Measurements from ENCODE around the gene DMWD.

DMWD gene

GRCh38 chr19:45785781-45786532 lies 6.7 kb downstream of the DMWD start:
- DNase-seq: no peak

GRCh38 chr19:45785097-45785496 lies 7.5 kb downstream of the DMWD start:
- no peak for DNase-seq

- DNase-seq: no peak
Observed at GRCh38 chr19:45784096-45784495, 8.5 kb downstream of the DMWD start.

GRCh38 chr19:45782820-45783785 lies 9.5 kb downstream of the DMWD start:
- DNase-seq: no peak

GRCh38 chr19:45782162-45782691 lies 10.4 kb downstream of the DMWD start, which contains the start of gene DMPK:
TSS of gene DMPK (minus strand) at chr19:45782490. CDS start at chr19:45782352, 138 bp downstream.
- DNase-seq: no peak

- peak; percentile 57 for DNase-seq
Observed at GRCh38 chr19:45781214-45782161, 11.2 kb downstream of the DMWD start.

GRCh38 chr19:45780448-45781213 lies 12.0 kb downstream of the DMWD start:
- DNase-seq: no peak

GRCh38 chr19:45780146-45780447 lies 12.5 kb downstream of the DMWD start:
- DNase-seq: no peak

GRCh38 chr19:45779231-45780145 lies 13.2 kb downstream of the DMWD start:
- DNase-seq: no peak

- DNase-seq: no peak
Observed at GRCh38 chr19:45778010-45778661, 14.5 kb downstream of the DMWD start.

GRCh38 chr19:45777395-45777961 lies 15.2 kb downstream of the DMWD start:
- DNase-seq: no peak

GRCh38 chr19:45774765-45775164 lies 17.9 kb downstream of the DMWD start:
- no peak for DNase-seq

- DNase-seq: peak; percentile 60
Observed at GRCh38 chr19:45773384-45773783, 19.3 kb downstream of the DMWD start.

- DNase-seq: no peak
Observed at GRCh38 chr19:45772912-45773311, 19.7 kb downstream of the DMWD start.

- no peak for DNase-seq
Observed at GRCh38 chr19:45772130-45772840, 20.4 kb downstream of the DMWD start.

- DNase-seq: no peak
Observed at GRCh38 chr19:45771311-45771933, 21.2 kb downstream of the DMWD start.

- peak; percentile 99 for DNase-seq
Observed at GRCh38 chr19:45770192-45771101, 22.2 kb downstream of the DMWD start.

Measured in NCI-H2171 treated with DMSO at 0.1 percent for 48 hours (cell line).